PFSK-1 (cell line): ENCODE measurements around the gene SRRM5.

Experiments
- FOXP2 ChIP-seq: optimal IDR thresholded peaks from 2 replicates; pipeline ENCODE3; 2011; ENCODE audit warnings: borderline replicate concordance, control low read depth, inconsistent platforms; ENCODE audit not compliant: insufficient read depth; ENCODE audit errors: extremely low read length, extremely low read depth
- POLR2AphosphoS5 ChIP-seq: IDR thresholded peaks from 2 replicates; pipeline ENCODE4 v1.6.1; 2012; ENCODE audit warnings: low read depth, mild to moderate bottlenecking, control low read depth, low read length, moderate library complexity
- TAF1 ChIP-seq: IDR thresholded peaks from 2 replicates; pipeline ENCODE4 v1.6.1; 2012; ENCODE audit warnings: low read length, control low read depth, borderline replicate concordance; ENCODE audit not compliant: insufficient read depth
- TF ChIP-seq, protein P1 (sequence below), 2 experiments: IDR thresholded peaks; 2 replicates each; pipeline versions ENCODE4 v1.6.1 to v1.8.0; 2011 to 2012; ENCODE audit warnings: low read depth in 2 of 2, low read length in 2 of 2, control low read depth in 1 of 2, inconsistent platforms in 1 of 2, mild to moderate bottlenecking in 1 of 2, moderate library complexity in 1 of 2; ENCODE audit not compliant: insufficient read depth in 1 of 2

DNA sequence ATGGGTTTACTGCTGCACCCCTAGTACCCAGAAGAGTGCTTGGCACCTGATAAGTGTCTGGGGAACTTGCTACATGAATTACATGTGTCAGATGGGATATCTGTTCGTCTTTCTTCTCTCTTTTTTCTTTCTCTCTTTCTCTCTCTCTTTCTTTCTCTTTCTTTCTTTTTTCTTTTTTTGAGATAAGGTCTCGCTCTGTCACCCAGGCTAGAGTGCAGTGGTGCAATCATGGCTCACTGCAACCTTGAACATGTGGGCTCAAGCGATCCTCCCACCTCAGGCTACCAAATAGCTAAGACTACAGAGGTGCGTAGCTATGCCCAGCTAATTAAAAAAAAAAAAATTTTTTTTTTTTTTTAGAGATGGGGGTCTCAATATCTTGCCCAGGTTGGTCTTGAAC, 21.6 kb downstream of the SRRM5 start:
- TF ChIP-seq, protein P1, sequence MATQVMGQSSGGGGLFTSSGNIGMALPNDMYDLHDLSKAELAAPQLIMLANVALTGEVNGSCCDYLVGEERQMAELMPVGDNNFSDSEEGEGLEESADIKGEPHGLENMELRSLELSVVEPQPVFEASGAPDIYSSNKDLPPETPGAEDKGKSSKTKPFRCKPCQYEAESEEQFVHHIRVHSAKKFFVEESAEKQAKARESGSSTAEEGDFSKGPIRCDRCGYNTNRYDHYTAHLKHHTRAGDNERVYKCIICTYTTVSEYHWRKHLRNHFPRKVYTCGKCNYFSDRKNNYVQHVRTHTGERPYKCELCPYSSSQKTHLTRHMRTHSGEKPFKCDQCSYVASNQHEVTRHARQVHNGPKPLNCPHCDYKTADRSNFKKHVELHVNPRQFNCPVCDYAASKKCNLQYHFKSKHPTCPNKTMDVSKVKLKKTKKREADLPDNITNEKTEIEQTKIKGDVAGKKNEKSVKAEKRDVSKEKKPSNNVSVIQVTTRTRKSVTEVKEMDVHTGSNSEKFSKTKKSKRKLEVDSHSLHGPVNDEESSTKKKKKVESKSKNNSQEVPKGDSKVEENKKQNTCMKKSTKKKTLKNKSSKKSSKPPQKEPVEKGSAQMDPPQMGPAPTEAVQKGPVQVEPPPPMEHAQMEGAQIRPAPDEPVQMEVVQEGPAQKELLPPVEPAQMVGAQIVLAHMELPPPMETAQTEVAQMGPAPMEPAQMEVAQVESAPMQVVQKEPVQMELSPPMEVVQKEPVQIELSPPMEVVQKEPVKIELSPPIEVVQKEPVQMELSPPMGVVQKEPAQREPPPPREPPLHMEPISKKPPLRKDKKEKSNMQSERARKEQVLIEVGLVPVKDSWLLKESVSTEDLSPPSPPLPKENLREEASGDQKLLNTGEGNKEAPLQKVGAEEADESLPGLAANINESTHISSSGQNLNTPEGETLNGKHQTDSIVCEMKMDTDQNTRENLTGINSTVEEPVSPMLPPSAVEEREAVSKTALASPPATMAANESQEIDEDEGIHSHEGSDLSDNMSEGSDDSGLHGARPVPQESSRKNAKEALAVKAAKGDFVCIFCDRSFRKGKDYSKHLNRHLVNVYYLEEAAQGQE (IDR thresholded peaks at IDR 0.05; ENCODE audit: insufficient read depth in 1 of 2, low read depth in 2 of 2, low read length in 2 of 2), result no peak
- no peak for TF ChIP-seq POLR2AphosphoS5
- no peak for TF ChIP-seq TAF1
- no peak for TF ChIP-seq FOXP2
